ENCODE data around the gene PPP1R16B. TPM values are rescaled to one million over a fixed set of nuclear protein-coding genes. Genes with fewer than 3 reads are reported as not detected.

PPP1R16B gene
- 10 to 100 TPM; 65.3 to 65.4 TPM for total RNA-seq

DNA sequence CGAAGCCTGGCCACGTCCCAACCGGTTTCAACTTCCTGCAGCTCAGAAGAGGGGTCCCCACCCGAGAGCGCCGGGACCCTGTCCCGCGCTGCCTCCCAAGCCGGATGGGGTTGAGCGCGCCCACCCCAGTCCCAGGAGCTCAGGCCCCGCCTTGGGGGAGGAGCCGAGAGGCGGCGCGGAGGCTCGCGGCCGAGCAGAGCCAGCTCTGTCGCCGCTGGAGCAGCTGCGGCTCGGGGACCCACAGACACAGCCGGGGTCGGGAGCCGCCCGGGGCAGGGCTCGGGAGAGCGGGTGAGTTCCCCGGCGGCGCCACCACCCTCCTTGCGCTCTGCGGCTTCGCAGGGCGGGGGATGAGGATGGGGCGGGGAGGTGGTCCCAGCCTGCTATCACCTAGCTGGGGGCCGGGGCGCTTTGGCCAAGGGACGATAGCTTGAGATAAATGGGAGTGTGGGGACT lies at the start of gene PPP1R16B:
PPP1R16B (plus strand) TSS at position 196 of the 456 bp plus-strand sequence. CDS start 30,229 bp downstream, outside the sequence.
- Mint-ChIP-seq H3K9me3 (no peaks in the 10 kb centered on the region), H3K27me3 (no peaks in the 10 kb centered on the region), H3K4me3 (peak within 1 kb of the TSS; percentile 86), H3K4me1 (peaks cover 47% of the 10 kb centered on the region), H3K36me3 (peaks cover 29% of the 10 kb centered on the region), H3K27ac (peak within 1 kb of the TSS; percentile 95)
- DNase-seq = peak; percentile 90

DNA sequence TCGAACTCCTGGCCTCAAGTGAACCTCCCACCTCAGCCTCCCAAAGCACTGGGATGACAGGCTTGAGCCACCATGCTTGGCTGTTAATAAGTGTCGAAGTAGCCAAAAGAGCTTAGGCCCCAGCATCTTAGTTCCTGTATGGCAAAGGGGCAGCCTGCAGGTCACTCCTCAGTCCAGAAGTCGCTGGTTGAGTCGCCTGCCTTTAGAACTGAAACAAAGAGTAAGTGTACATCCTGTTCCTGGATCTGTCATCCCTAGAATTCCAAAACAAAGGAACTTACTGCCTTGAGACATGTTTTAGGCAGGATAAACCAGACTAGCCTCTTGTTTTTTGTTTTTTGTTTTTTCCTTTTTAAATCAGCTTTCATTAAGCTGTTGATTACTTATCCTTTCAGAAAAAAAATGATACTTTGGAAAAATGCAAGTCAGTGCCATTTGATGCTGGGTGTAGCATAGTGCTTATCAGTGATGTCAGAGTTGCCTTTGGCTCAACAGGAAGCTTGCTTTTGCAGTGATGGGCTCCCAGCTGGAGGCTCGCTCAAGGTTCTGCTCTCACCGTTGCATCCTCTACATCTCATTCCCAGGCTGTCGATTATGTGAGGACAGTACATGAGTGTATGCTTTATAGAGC lies 48.2 kb upstream of the PPP1R16B start:
- H3K36me3 Mint-ChIP-seq = peaks cover 30% of the 10 kb centered on the region
- DNase-seq = no peak
- peaks cover 3% of the 10 kb centered on the region for H3K4me1 Mint-ChIP-seq
- no peaks in the 10 kb centered on the region for H3K9me3 Mint-ChIP-seq
- H3K27me3 Mint-ChIP-seq = no peaks in the 10 kb centered on the region
- H3K4me3 Mint-ChIP-seq = no peak overlapping the region
- no peak overlapping the region for H3K27ac Mint-ChIP-seq

DNA sequence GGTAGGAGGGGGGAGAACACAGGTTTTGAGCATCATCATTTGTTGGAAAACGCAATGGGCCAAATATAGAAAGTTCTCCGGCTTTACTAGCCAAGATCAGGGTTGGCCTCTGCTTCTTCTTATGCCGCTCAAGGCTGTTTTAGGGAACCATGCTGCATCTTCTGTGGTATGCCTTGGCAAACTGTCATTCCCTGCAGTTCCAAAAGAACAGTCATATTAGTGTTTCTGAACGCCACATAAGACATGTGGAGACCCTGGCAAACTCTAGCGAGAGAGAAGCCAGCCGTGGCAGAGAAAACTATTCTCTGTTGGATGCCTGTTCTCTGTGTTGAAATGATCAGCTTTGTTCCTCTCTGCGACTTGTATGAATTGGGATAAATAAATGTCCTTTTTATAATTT lies 46.4 kb upstream of the PPP1R16B start:
- Mint-ChIP-seq H3K9me3 (no peaks in the 10 kb centered on the region), H3K36me3 (peaks cover 33% of the 10 kb centered on the region), H3K27me3 (no peaks in the 10 kb centered on the region), H3K27ac (no peak overlapping the region), H3K4me3 (no peak overlapping the region), H3K4me1 (peaks cover 8% of the 10 kb centered on the region)
- no peak for DNase-seq

DNA sequence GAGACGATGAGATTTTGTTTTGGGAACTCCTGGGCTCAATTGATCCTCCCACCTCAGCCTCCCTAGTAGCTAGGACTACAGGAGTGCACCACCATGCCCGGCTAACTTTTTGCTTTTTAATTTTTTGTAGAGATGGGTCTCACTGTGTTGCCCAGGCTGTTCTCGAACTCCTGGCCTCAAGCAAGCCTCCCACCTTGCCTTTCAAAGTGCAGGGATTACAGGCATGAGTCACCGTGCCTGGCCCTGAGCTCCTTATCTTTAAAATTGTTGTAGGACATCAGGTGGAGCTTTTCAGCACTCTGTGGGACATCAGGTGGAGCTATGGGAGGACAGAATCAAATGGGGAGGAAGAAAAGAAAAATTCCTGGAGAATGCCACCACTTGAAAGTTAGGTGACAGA lies 44.5 kb upstream of the PPP1R16B start:
- Mint-ChIP-seq H3K4me3 (no peak overlapping the region), H3K9me3 (no peaks in the 10 kb centered on the region), H3K27ac (no peak overlapping the region), H3K27me3 (no peaks in the 10 kb centered on the region), H3K36me3 (peaks cover 25% of the 10 kb centered on the region), H3K4me1 (peaks cover 15% of the 10 kb centered on the region)
- DNase-seq = no peak

DNA sequence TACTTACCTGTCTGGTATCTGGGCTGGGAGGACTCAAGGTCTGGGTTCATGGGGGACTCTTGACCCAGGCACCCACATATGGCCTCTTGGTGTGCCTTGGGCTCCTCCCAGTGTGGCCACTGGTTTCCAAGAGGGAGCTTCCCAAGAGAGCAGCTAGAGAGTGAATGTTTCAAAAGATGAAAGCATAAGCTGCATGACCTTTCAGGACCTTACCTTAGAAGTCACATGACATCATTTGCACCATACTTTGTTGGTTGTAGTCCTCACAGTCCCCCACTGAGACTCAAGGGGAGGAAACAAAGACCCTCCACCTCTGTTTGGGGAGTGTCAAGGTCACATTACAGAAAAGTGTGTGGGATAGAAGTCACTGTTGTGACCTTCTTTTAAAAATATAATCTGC lies 43.3 kb upstream of the PPP1R16B start:
- H3K27me3 Mint-ChIP-seq = no peaks in the 10 kb centered on the region
- no peaks in the 10 kb centered on the region for H3K9me3 Mint-ChIP-seq
- H3K27ac Mint-ChIP-seq = no peak overlapping the region
- H3K36me3 Mint-ChIP-seq = peaks cover 23% of the 10 kb centered on the region
- no peak for DNase-seq
- H3K4me1 Mint-ChIP-seq = peaks cover 15% of the 10 kb centered on the region
- H3K4me3 Mint-ChIP-seq = no peak overlapping the region

DNA sequence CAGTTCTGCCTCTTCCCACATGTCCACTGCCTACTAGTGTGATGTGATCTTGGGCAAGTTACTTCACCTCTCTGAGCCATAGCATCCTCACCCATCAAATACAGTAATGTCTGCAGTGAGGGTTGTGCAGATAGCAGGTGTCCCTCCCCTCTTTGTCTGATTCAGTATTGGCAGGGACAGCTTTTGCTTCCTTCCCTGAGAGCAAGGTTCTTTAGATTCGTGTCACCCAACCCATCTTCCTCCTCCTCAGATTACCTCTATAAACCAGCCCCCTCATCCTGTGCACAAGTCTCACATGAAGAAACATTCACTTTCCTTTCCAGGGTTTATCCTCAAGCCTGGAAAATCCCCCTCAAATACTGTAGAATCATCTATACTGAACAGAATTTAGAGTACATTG lies 41.9 kb upstream of the PPP1R16B start:
- Mint-ChIP-seq H3K27me3 (no peaks in the 10 kb centered on the region), H3K4me1 (peaks cover 15% of the 10 kb centered on the region), H3K9me3 (no peaks in the 10 kb centered on the region), H3K4me3 (no peak overlapping the region), H3K36me3 (peaks cover 20% of the 10 kb centered on the region), H3K27ac (no peak overlapping the region)
- no peak for DNase-seq

DNA sequence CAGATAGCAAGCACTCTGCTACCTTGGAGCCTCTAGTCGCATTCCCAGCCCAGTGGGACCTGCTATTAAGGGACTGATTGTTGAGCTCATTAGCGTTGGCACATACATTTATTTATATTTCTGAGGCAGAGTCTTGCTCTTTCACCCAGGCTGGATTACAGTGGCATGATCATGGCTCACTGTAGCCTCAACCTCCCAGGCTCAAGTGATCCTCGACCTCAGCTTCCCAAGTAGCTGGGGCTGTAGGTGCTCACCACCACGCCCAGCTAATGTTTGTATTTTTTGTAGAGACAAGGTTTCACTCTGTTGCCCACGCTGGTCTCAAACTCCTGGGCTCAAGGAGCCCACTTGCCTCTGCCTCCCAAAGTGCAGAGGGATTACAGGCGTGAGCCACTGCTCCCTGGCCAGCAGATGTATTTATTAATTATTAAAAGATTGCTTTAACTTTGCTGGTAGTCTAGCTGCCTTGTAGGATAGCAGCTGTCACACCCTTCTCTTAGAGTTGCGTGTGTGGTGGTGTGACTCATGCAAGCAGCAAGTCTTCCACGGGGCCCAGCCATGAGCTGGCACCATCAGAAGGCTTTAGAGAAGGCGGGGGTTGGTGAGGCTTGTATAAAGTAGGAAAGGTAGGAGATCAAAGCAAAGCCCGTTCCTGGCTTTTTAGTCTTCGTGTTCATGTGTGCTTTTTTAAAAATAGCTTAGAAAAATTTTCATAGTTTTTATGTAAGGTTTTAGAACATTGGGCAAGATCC lies 40.8 kb upstream of the PPP1R16B start:
- H3K27ac Mint-ChIP-seq = no peak overlapping the region
- no peaks in the 10 kb centered on the region for H3K9me3 Mint-ChIP-seq
- peaks cover 15% of the 10 kb centered on the region for H3K4me1 Mint-ChIP-seq
- peak; percentile 37 for DNase-seq
- no peaks in the 10 kb centered on the region for H3K27me3 Mint-ChIP-seq
- peaks cover 20% of the 10 kb centered on the region for H3K36me3 Mint-ChIP-seq
- no peak overlapping the region for H3K4me3 Mint-ChIP-seq

DNA sequence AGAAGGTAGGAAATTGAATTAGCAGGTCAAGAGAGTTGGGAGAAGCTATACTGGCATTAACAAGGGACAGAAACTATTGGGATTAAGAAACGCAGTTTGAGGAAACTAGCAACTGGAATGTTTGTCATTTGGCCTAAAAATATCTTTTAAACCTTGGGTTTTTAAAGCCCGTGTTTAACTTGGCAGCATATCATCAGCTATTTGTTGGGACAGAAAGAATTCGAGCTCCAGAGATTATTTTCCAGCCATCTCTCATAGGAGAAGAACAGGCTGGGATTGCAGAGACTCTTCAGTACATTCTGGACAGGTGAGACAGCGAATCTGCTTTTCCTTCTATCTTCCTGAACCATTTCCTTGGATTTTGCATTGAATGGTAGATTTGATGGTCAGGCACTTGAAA lies 39.4 kb upstream of the PPP1R16B start:
- Mint-ChIP-seq H3K27ac (no peak overlapping the region), H3K4me3 (no peak overlapping the region), H3K36me3 (peaks cover 16% of the 10 kb centered on the region), H3K9me3 (no peaks in the 10 kb centered on the region), H3K4me1 (peaks cover 15% of the 10 kb centered on the region), H3K27me3 (no peaks in the 10 kb centered on the region)
- DNase-seq = no peak

DNA sequence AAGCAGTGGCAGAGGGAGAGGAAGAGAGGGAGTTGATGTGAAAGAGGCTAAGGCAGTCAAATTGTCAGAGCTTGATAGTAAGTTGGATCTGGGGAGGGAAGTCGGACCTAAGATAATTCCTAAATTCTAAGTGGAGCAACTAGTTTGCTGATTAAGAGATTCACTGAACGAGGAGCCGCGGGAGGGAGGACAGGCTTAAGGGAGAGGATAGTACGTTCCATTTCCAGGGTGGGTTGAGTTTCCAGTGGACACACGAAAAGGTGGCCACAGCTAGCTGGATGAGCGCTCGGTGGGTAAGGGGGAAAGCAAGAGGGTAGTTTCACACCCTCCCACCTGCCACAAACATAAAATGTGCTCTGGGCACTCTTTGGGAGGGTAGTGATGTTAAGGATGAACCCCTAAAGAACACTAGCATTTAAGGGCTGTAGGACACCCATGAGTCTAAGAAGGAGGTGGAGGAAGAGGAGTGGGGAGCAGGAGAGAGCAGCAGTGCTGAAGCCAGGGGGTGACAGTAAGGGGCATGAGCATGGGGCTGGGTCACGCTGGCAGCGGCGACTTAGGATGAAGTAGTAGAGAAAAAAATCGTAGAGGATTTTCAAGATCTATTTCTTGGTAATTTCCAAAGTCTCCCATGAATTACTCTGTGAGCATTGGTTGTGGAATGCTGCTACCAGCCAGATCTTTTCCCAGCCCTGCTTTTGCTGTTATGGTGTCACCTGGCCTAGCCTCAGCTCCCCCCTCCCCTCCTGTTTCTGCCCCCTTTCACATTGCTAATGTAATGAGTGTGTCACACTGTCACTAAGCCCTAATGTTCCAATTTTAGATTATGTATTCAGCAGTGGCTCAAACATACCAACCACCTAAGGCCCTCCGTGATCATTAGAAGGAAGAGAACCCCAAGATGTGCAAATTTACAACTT lies 35.9 kb upstream of the PPP1R16B start:
- Mint-ChIP-seq H3K4me1 (peaks cover 3% of the 10 kb centered on the region), H3K4me3 (no peak overlapping the region), H3K36me3 (peaks cover 25% of the 10 kb centered on the region), H3K9me3 (no peaks in the 10 kb centered on the region), H3K27ac (no peak overlapping the region), H3K27me3 (no peaks in the 10 kb centered on the region)
- no peak for DNase-seq

DNA sequence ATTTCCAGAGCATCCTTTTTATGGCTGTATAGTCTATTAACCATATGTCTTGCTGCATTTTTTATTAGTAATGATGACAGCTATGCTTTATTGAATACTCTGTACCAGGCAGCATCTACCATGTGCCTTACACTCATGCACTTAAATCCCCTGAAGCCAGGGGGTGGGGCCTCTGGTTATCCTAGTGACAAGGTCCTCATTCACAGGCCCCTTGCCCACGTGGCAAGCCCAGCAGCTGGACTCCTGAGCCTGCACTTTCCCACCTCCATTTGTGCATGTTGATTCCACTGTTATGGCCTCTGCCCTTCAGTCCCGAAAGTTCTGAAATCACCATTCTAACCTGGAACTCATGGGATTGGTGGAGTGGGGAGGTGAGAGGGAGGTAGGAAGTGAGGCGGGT lies 35.0 kb upstream of the PPP1R16B start:
- Mint-ChIP-seq H3K27me3 (no peaks in the 10 kb centered on the region), H3K36me3 (peaks cover 30% of the 10 kb centered on the region), H3K9me3 (no peaks in the 10 kb centered on the region), H3K4me3 (no peak overlapping the region), H3K4me1 (no peaks in the 10 kb centered on the region), H3K27ac (no peak overlapping the region)
- DNase-seq = no peak

DNA sequence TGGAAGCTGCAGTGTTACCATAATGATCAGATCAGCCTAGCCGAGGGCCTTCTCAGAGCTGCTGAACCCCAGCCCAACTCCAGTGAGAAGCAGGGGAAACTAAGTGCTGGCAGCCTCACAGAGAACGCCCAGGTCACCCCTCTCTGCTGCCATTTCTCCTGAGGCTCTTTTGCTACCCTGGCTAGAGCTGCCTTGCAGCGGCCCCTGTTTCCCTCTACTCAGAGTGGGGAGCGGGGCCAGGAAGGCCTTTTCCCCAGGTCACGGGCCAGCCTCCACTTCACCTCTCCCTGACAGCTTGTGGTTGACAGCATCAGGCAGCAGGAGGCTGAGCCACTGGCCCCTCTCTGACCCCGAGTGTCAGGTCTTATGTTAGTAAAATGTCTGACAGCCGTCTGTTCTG lies 34.5 kb upstream of the PPP1R16B start:
- DNase-seq = no peak
- Mint-ChIP-seq H3K4me3 (no peak overlapping the region), H3K4me1 (no peaks in the 10 kb centered on the region), H3K36me3 (peaks cover 30% of the 10 kb centered on the region), H3K27ac (no peak overlapping the region), H3K9me3 (no peaks in the 10 kb centered on the region), H3K27me3 (no peaks in the 10 kb centered on the region)

DNA sequence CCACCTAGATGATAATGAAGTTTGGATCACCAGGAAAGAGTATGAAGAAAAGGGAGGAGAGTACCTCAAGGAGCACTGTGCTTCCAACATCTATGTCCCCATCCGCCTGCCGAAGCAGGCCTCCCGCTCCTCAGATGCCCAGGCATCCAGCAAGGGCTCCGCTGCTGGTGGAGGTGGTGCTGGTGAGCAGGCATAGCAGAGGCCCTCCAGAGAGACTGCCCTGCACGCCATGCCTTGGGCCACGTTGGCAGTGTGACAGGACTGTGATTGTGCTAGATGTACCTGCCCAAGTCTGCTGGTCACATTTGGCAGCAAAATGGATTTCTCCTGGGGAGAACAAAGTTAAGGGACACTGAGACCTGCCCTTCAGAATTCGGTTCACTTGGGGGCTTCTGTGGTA lies 33.9 kb upstream of the PPP1R16B start:
- H3K27ac Mint-ChIP-seq = no peak overlapping the region
- H3K27me3 Mint-ChIP-seq = no peaks in the 10 kb centered on the region
- DNase-seq = no peak
- no peaks in the 10 kb centered on the region for H3K4me1 Mint-ChIP-seq
- H3K36me3 Mint-ChIP-seq = peaks cover 27% of the 10 kb centered on the region
- H3K9me3 Mint-ChIP-seq = no peaks in the 10 kb centered on the region
- H3K4me3 Mint-ChIP-seq = no peak overlapping the region

DNA sequence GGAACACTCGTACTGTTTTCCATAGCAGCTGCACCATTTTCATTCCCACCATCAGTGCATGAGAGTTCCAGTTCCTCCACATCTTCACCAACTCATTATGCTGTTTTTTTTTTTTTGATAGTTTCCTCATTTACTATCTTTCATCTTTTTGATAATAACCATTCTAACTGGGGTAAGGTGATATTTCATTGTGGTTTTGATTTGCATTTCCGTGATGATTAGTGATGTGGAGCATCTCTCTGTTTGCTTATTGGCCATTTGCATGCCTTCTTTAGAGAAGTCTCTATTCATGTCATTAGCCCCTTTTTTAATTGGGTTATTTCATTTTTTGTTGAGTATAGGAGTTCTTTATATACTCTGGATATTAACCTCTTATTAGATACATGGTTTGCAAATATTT lies 31.3 kb upstream of the PPP1R16B start:
- H3K27me3 Mint-ChIP-seq = no peaks in the 10 kb centered on the region
- DNase-seq = no peak
- H3K4me3 Mint-ChIP-seq = no peak overlapping the region
- no peak overlapping the region for H3K27ac Mint-ChIP-seq
- H3K4me1 Mint-ChIP-seq = no peaks in the 10 kb centered on the region
- peaks cover 29% of the 10 kb centered on the region for H3K36me3 Mint-ChIP-seq
- no peaks in the 10 kb centered on the region for H3K9me3 Mint-ChIP-seq

DNA sequence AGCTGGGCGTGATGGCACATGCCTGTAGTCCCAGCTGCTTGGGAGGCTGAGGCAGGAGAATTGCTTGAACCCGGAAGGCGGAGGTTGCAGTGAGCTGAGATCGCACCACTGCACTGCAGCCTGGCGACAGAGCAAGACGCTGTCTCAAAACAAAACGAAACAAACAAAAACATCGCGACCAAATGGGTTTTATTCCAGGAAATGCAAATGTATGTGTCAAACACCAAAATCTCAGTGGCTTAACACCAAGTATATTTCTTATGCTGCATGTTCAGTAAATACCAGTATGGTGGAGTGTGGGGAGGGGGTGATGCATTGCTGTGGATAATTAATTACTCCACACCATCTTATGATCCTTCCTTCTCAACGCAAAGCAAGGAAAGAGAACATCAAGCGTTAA lies 29.1 kb upstream of the PPP1R16B start:
- H3K9me3 Mint-ChIP-seq = no peaks in the 10 kb centered on the region
- peaks cover 27% of the 10 kb centered on the region for H3K36me3 Mint-ChIP-seq
- peaks cover 7% of the 10 kb centered on the region for H3K4me1 Mint-ChIP-seq
- no peaks in the 10 kb centered on the region for H3K27me3 Mint-ChIP-seq
- no peak overlapping the region for H3K27ac Mint-ChIP-seq
- no peak for DNase-seq
- H3K4me3 Mint-ChIP-seq = no peak overlapping the region

All from activated naive CD8-positive, alpha-beta T cell treated with anti-CD3 and anti-CD28 coated beads for 36 hours (primary cell).